SW480 (cell line): ENCODE measurements around the gene AQP6.
"Not testable (repeated sequence)": the region's sequence is repeated elsewhere in the genome, so short reads cannot be mapped to it uniquely, and the experiment has no call there.

Source experiments
- DNase-seq: peaks from one replicate; pipeline ENCODE4 v3.0.0-alpha.2; 2016; ENCODE audit warnings: low spot score

AQP6 gene

GRCh38 chr12:49969651-49970429 lies 2.9 kb upstream of the AQP6 start:
- no peak for DNase-seq

- DNase-seq: no peak
Observed at GRCh38 chr12:49970658-49971057, 2.1 kb upstream of the AQP6 start.

- DNase-seq: no peak
Observed at GRCh38 chr12:49971141-49971540, 1.6 kb upstream of the AQP6 start.

GRCh38 chr12:49972129-49972528 lies 618 bp upstream of the AQP6 start:
- DNase-seq: no peak

- DNase-seq: no peak
Observed at GRCh38 chr12:49973361-49973830, 649 bp downstream of the AQP6 start.

GRCh38 chr12:49974231-49974675 lies 1.5 kb downstream of the AQP6 start:
- peak; percentile 17 for DNase-seq

- no peak for DNase-seq
Observed at GRCh38 chr12:49974677-49975317, 2.0 kb downstream of the AQP6 start.

- no peak for DNase-seq
Observed at GRCh38 chr12:49975318-49975761, 2.6 kb downstream of the AQP6 start.

- DNase-seq: no peak
Observed at GRCh38 chr12:49976557-49976956, 3.8 kb downstream of the AQP6 start.

GRCh38 chr12:49978125-49978524 lies 5.4 kb downstream of the AQP6 start:
- no peak for DNase-seq

GRCh38 chr12:49979016-49979586 lies 6.4 kb downstream of the AQP6 start:
- DNase-seq: no peak

GRCh38 chr12:49979791-49980190 lies 7.0 kb downstream of the AQP6 start:
- DNase-seq: no peak

- DNase-seq: no peak
Observed at GRCh38 chr12:49980501-49981349, 8.0 kb downstream of the AQP6 start.

GRCh38 chr12:49982246-49983087 lies 9.7 kb downstream of the AQP6 start:
- no peak for DNase-seq

- DNase-seq: no peak
Observed at GRCh38 chr12:49983892-49984291, 11.1 kb downstream of the AQP6 start.

- DNase-seq: no peak
Observed at GRCh38 chr12:49984476-49985359, 12.0 kb downstream of the AQP6 start.

GRCh38 chr12:49985981-49986380 lies 13.2 kb downstream of the AQP6 start:
- no peak for DNase-seq

- DNase-seq: not testable (repeated sequence)
Observed at GRCh38 chr12:49986476-49986875, 13.7 kb downstream of the AQP6 start.

- DNase-seq: no peak
Observed at GRCh38 chr12:49987625-49988303, 15.0 kb downstream of the AQP6 start.

- not testable (repeated sequence) for DNase-seq
Observed at GRCh38 chr12:49989400-49989799, 16.7 kb downstream of the AQP6 start.
